ENCODE data around the gene SPSB1.
"Not testable (repeated sequence)": the region's sequence is repeated elsewhere in the genome, so short reads cannot be mapped to it uniquely, and the experiment has no call there.

The SPSB1 gene

DNA sequence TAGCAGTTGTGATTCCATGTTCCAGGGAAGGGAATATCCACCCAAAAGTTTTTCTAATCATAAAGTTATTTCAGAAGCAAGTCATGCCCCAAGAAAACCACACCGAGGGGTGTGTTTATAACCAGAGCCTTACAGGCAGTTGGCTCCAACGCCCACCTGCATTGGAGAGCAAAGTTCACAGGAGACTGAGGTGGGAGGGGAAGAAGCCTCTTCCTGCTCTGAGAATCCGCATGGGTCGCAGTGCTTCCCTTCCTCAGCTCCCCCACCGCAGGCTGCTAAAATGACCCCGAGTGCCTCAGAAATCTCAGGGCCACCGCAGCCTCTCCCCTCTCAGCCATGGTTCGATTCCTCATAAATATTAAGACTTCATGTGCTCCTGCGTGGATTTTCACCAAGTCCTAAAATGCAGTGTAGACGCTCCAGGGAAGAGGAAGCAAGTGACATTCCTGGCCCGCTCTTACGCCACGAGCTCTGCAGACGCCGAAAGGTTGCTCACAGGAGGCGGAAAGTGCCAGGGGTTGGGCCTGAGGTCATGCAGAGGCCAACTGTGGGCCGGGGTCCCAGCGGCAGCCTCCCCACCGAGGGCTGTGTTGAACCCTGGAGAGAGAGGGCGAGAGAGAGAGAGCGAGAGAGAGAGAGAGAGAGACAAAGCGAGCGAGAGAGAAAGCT, 13.4 kb upstream of the SPSB1 start:
- no peak for DNase-seq (ENCODE audit: low spot score)

DNA sequence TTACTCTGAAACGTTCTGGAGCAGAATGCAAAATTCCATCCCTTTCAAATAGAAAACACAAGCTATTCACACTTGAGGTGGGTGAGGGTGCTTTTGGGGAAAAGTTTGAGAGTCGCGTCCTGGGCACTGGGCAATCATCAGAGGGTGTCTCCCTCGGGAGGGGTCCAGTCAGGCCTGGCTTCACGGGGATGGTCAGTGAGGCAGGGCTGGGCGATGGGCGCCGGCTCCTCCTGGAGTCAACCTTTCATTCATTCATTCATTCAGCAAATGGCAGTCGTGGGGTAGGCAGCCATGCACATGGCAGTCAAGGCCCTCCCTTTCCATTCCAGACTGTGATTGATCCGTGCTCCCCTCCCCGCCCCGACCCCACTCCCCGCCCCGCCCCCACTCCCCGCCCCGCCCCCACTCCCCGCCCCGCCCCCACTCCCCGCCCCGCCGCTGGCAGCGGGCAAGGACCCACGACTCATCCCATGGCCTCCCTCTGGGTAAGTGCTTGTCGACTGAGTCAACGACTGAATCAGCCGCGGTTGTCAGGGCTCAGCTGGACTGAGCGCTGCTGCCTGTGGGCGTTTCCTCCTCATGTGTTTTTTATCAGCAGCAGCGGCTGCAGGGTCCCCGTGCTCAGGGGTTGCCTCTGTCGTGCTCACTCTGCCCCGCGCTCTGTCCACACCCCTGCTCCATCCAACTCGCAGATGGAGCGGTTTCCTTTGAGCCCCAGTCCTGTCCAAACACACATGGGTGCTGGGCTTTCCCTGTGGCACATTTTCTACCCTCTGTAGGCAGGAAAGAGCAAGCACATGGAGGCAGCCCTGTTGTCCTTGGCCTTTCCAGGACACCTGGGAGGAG, 12.5 kb upstream of the SPSB1 start:
- no peak for DNase-seq (ENCODE audit: low spot score)

DNA sequence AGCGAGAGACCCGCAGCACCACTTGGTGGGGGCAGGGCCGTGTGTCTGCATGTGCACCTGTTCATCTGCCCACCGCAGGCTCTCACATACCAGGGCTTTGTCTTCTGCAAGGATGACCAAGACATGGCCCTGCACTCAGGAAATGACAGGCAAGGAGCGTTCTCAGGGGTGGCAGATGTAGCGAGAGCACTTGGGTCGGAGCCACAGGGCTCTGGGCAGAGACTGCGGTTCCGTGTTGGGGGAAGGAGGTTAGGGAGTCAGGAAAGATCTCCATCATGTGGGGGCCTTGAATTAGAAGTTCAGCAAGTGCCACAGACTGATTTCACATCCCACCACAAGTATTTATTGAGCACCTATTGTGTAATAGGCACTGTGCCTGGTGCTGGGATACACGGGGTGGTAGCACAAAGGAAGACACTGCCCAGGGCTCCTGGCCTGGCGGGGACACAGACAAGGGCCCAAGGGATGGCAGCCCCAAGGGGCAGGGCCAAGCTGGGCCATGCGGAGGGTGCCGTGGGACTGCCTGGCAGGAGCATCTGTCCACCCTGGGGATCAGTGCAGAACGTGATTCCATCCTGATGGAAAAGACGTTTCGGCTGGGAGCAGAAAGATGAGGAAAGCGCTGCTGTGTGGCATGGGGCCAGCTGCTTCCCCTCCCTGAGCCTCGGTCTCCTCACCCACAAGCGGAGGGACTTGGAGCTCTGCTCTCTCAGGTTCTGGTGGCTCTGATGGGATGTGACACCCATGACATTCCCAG, 11.4 kb upstream of the SPSB1 start:
- no peak for DNase-seq (ENCODE audit: low spot score)

DNA sequence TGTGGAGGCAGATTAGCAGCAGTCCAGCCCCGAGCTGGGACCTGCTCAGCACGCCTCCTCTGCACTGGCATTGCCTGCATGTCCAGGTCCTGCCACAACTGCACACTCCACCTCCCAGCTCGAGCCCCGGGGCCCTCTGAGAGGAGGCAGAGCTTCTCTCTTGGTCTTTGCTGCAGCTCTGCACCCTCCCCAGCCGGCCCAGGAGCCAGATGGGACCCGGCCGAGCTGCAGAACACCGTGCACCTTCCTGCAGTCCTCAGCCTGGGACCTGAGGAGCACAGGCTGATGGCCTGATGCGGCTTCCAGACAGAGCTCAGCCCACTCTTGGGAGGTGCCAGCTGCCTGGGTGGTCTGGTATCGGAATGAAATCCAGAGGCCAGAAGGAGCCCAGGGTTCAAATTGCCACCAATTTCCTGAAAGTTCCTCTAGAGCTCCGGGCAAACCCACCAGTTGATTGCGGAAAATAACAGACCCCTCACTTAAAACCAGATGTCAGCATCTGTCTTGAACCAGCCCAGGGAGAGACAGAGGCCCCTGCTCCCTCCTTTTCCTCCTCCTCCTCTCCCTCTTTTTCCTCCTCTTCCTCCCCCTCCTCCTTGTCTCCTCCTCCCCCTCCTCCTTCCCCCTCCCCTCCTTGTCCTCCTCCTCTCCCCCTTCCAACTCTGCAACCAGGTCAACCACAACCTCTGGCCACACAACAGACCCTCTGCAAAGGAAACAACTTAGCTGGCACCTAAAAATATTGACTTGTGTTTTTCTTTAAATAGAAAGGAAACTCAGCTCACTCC, 10.6 kb upstream of the SPSB1 start:
- DNase-seq (ENCODE audit: low spot score): no peak

DNA sequence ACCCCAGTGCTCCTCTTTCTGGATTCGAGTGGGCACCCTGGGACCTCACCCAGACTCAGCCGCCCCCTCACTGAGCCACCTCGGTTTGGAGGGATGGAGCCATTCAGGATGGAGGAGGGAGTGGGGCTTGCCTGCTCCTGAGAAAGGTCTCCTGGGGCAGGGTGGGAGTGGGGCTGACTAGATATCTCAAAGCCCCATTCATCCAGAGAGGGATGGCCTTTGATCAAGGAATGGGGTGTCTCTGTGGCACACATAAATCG, 10.1 kb upstream of the SPSB1 start:
- DNase-seq (ENCODE audit: low spot score): no peak

DNA sequence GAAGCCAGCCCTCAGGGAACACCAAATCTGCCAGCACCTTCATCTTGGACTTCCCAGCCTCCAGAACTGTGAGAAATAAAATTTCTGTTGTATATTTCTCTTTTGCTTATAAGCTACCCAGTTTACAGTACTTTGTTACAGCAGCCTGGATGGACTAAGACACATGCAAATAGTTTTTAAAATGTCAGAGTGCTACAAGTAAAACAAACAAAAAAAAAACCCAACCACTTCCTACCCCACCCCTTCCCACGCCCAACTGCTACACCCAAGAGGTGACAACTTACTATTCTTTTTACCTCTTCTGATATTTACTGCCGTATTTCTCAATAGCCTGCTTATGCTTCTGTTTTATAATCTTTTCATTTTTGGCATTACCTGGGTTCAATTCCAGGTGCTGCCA, 8.6 kb upstream of the SPSB1 start:
- no peak for DNase-seq (ENCODE audit: low spot score)

DNA sequence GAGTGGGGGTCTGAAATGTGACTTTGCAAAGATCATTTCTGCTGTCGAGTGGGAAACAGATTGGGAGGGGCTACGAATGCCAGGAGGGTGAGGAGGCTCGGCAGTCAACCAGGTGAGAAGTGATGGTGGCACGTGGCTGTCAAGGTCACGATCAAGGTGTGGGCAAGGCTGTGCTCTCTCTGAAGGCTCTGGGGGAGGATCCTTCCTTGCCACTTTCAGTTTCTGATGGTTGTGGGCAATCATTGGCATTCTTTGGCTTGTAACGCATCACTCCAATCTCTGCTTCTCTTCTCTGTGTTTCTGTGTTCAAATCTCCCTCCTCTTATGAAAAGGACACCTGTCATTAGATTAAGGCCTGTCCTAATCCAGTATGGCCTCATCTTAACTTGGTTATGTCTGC, 6.1 kb upstream of the SPSB1 start:
- no peak for DNase-seq (ENCODE audit: low spot score)

DNA sequence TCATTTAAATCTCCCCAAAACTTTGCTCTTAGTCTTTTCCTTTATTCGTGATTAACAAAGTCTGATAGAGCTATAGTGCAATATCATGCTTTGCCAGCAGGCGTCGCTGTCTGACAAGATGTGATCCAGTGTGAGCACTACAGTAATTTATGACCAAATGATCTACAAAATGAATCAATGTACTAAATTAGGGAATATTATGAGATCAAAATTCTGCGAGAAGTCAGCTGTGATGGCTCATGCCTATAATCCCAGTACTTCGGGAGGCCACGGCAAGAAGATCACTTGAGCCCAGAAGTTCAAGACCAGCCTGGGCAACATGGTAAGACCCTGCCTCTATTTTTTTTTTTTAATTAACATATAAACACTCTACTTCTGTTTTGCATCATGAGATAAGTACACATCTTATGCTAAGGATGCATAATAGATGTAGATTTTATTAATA, 3.6 kb upstream of the SPSB1 start:
- DNase-seq (ENCODE audit: low spot score): no peak

DNA sequence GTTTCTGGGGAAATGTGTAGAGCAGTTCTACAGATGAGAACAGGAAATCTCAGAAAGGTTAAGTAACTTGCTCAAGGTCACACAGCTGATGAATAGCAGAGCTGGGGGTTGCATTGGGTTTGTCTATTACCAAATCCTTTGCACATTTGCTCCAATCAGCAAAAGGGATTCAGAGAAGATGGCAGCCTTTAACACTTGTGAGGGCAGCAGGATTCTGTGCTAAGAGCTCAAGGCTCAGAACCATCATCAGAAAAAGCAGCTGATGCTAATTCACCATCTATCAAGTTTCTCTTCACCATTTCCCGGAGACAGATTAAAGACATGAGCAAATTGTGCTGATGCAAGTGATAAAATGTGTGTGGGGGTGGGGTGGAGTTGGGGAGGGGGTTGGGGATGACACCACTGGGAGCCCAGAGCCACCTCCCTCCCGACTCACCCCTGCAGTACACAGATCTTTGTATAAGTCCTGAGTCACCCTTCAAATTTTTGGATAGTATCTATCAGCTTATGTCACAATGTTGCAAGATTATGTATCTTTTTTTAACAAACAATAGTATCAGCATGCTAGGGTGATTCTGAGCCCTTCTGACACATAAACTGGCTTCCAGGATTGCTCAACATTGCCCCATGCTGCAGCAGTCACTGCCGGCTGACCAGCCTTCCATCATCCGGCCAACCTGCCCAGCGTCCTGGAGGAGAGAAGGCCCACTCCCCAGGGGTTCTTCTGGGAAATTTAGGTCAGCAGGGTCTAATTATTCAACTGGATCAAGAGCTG, 2.8 kb upstream of the SPSB1 start:
- DNase-seq (ENCODE audit: low spot score): no peak

DNA sequence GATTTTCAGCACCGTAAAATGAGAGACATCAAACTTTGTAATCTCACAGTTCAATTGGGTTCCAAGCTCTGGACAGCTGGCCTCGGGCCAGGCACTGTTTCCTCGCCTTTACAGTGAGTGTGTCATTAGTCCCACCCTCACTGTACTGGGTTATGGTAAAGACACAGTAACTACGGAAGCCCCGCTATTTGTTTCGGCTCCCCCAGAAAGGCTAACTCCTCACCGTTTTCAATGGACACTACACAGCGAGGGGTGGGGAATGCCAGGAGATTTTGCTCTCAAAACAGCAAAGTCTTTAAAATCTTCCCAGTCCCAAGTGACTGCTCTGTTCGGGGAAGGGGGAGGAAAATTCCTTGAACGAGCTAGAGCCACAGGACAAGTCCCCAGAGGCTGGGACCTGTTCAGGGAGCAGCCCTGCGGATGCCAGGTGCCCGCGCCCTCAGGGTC, 757 bp upstream of the SPSB1 start:
- no peak for DNase-seq (ENCODE audit: low spot score)

DNA sequence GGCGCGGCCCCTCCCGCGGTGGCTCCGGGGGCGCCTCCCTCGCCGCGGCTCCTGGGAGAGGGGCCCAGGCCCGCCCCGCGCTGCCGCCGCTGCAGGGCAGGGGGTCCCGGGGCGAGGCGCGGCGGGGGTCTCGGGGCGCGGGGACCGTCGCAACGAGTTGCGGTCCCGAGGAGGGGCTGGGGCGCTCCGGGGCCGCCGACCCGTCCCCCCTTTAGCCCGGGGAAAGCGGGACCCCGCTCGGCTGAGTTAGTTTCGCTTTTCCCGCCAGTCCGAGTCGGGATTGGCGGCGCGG, 493 bp downstream of the SPSB1 start:
- DNase-seq (ENCODE audit: low spot score): no peak

DNA sequence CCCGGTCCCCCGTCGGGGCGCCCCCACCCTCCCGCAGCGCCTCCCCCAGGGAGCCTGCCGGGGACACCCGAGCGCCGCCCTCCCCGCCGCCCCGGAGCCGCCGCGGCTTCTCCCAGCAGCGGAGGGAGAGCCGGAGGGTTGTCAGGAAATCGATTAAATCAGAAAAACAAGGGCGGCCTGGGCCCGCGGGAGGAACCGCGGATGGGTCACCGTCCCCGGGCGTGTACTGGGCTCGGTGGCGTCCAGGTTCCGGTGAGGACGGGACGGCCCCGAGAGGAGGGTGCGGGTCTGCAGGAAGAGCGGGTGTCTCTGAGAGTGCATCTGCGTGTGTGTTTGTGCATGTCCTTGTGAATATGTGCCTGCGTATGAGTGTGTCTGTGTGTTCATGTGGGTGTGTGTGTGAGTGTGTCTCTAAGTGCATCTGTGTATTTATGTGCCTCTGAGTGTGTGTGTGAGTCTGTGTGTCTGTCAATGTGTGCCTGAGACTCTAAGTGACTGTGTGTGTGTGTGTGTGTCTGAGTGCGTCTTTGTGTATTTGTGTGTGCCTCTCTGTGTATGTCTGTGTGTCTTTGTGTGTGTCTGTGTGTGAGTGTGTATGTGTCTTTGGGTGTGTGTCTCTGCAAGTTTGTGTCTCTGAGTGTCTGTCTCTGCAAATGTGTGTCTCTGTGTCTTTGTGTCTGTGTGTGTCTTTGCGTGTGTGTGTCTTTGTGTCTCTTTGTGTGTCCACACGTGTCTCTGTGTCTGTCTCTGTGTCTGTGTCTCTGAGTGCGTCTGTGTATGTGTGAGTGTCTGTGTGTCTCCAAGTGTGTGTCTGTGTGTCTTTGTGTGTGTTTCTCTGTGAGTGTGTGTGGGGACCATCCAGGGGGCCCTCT, 1.1 kb downstream of the SPSB1 start:
- no peak for DNase-seq (ENCODE audit: low spot score)

DNA sequence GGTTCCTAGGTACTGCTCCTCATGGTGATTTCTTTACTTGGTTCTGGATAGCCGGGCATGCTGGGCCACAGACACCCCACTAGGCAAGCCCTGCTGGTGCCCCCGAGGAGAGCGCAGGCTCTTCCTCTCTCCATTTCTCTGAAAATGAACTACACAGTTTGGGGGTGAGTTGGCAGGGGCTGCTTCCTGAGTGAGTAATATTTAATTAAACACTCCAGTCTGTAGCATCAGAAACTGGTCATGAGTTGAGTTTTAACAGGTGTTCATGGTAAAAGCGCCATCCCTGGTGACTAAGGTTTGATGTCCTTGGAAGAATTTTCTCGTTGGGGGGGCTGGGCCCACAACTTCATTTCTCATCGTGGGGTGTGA, 1.7 kb downstream of the SPSB1 start:
- no peak for DNase-seq (ENCODE audit: low spot score)

DNA sequence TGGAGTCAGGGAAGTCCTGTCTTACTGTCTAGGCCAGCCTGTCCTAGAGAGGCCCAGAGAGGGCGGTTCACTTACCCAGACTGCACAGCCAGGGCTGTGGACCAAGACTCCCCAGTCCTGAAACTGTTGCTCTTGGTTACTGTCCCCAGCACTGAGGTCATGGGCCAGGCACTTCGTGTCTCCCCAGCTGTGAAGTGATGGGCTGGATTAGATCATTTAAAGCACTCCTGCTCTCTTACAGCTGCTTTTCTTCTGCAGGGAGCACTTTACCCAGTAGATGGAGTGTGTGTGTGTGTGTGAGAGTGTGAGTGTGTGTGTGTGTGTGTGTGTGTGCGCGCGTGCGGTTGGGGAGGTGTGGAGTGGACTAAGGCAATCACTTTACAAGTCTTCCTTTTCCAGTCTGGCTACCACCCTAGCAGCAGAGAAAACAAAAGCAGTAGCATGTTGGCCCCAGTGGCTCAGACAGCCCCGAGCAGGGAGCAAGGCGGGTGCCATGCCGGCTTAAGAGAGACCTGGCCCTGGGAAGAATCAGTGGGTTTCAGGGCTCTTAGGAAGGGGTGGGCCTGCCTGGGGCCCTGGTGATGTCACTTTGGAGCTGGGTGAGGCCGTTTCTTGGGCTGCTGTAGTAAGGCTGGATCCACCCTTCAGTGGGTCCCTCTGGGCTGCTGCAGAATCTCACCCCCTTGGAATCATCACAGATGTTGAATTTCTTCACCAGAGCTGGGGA, 2.4 kb downstream of the SPSB1 start:
- no peak for DNase-seq (ENCODE audit: low spot score)

DNA sequence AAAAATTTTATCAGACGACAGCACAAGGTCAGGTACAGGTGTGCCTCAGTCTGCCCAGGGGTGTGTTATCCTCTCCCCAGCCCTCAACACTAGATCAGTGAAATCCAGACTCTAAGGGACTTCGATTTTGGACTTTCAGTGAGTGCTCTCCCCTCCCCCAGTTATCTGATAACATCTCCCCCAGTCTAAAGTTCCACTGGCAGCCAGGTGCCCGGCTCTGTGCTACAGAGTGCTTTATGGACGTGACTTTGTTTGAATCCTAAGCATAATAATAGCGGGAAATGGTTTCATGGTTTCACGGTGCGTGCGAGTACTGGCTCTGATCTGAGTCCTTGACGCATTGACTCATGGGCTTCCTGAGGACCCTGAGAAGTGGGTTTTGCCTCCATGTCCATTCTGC, 3.2 kb downstream of the SPSB1 start:
- no peak for DNase-seq (ENCODE audit: low spot score)

DNA sequence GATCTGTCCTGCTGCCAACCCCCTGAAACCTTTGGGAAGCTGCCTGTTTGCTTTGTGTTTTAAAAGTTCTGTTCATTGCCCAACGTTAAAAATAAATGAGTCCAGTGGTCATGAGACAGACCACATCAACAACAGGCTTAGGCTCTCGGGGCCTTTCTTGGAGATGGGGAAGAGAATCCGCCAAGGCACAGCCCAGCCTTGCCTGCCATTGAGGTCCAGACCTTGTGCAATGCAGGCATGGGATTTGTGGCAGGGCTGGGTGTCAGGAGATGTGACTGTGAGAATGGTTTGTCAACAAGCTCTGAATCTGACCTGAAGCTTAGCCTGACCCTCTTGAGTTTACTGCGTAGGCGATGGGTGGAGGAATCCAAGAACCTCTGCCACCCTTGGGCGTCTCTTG, 4.2 kb downstream of the SPSB1 start:
- no peak for DNase-seq (ENCODE audit: low spot score)

DNA sequence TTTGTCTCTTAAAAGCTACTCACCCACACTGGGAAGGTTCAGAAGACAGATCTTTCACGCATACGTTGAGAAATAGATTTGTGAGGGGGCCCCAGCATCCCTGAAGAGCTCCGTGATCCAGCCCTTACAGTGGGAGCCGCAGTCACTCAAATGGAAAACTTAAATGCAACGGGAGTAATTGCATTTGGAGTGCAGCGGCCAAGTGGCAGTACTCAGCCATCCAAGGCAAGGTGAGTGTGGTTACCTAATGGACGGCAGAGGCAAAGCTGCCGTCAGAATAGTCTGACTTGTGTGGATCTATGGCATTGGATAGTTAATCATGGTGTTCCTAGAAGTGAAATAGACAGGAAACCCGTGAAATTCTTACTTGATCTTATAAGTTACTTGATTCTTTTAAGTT, 5.1 kb downstream of the SPSB1 start:
- DNase-seq (ENCODE audit: low spot score): no peak

DNA sequence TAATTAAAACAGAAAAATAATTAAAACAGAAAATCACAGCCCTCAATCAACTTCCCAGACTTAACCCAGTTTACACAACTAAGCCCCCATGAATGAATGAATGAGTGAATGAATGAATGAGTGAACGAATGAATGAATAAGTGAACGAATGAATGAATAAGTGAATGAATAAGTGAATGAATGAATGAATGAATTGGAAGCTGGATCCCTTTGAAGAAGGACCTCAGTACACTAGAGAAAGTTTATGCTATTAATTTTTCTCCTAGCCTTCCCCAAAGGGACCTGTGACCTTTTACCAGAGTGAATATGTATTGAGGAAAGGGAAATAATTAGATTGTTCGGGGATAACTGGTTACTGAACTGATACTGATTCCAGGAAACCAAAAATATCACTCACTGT, 5.6 kb downstream of the SPSB1 start:
- DNase-seq (ENCODE audit: low spot score): no peak

DNA sequence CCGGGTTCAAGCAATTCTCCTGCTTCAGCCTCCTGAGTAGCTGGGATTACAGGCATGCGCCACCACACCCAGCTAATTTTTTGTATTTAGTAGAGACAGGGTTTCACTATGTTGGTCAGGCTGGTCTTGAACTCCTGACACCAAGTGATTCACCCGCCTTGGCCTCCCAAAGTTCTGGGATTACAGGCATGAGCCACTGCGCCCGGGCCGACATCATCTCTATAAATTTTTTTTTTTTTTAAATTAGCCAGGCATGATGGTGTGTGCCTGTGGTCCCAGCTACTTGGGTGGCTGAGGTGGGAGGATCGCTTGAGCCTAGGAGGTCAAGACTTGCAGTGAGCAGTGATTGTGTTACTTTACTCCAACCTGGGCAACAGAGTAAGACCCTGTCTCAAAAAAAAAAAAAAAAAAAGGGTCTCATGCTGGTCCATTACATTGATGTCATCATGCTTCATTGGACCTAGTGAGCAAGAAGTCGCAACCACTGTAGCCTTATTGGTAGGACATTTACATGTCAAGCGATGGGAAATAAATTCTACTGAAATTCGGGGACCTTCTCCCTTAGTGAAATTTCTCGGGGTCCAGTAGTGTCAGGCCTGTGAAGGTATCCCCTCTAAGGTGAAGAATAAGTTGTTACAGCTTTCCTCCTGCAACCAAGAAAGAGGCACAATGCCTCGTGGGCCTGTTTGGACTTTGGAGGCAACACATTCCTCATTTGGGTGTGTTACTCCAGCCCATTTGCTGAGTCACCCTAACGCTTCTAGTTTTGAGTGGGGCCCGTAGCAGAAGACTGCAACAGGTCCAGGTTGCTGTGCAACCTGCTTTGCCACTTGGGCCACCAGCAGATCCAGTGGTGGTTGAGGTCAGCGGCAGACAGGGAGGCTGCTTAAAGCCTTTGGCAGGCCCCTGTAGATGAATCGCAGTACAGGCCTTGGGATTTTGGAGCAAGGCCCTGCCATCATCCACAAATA, 7.2 kb downstream of the SPSB1 start:
- DNase-seq (ENCODE audit: low spot score): not testable (repeated sequence)
